Adrenal gland (tissue), 5 donors: ENCODE results near the gene ARHGAP26.

Source experiments
- POLR2A ChIP-seq, 2 donors: fragments of 450-650 bp; IDR thresholded peaks; one replicate each; pipeline ENCODE4 v1.6.1; 2017; ENCODE audit warnings: antibody characterized with exemption in 2 of 2, mild to moderate bottlenecking in 2 of 2, moderate library complexity in 1 of 2
- TF ChIP-seq, protein P1 (sequence below), 6 experiments: fragments of 450-650 bp in 4 of 6; fragments of 200-600 bp in 2 of 6; sonication (generic) in 1 of 6; IDR thresholded peaks; 1 replicate in 5 of 6; 2 replicates in 1 of 6; pipeline versions ENCODE4 v1.5.1 to v1.8.0; 2016 to 2021; ENCODE audit warnings: antibody characterized with exemption in 6 of 6, mild to moderate bottlenecking in 2 of 6, moderate library complexity in 1 of 6
- donor health status: DM: no; HTN: no; CAD: no.

DNA sequence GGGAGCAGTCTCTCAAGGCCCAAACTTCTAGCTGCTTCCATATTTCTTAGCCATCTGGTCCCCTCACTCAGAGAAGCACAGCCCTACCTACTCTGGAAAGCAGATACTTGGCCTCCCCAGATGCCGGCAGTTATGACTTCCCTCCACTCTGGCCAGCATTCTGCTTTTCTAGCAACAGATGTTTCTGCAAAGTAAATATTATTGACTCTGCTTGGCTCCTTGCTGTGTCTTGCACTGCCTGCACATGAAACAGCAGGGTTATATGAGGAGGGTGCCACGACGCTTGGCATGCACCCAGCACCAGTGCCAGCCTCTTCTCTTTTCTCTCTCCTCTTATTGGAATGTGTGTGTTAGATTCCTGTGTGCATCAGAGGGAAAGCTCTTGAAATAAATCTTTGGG lies 99.7 kb downstream of the ARHGAP26 start:
- TF ChIP-seq, protein P1, sequence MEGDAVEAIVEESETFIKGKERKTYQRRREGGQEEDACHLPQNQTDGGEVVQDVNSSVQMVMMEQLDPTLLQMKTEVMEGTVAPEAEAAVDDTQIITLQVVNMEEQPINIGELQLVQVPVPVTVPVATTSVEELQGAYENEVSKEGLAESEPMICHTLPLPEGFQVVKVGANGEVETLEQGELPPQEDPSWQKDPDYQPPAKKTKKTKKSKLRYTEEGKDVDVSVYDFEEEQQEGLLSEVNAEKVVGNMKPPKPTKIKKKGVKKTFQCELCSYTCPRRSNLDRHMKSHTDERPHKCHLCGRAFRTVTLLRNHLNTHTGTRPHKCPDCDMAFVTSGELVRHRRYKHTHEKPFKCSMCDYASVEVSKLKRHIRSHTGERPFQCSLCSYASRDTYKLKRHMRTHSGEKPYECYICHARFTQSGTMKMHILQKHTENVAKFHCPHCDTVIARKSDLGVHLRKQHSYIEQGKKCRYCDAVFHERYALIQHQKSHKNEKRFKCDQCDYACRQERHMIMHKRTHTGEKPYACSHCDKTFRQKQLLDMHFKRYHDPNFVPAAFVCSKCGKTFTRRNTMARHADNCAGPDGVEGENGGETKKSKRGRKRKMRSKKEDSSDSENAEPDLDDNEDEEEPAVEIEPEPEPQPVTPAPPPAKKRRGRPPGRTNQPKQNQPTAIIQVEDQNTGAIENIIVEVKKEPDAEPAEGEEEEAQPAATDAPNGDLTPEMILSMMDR (IDR thresholded peaks at IDR 0.05): no peak
- TF ChIP-seq POLR2A (IDR thresholded peaks at IDR 0.05): no peak
